Measurements from ENCODE around the gene FOXL1.

- TF ChIP-seq U2AF1 (optimal IDR thresholded peaks at IDR 0.05; ENCODE audit: low read depth, low read length) = no peak
- no peak for TF ChIP-seq POLR2A (IDR thresholded peaks at IDR 0.05; ENCODE audit: insufficient read depth in 1 of 2, low read depth in 2 of 2, low read length in 2 of 2)
- TF ChIP-seq ZNF644 (CRISPR knock-in tag; IDR thresholded peaks at IDR 0.05; ENCODE audit: low read depth) = no peak
- TF ChIP-seq FOXK2 (IDR thresholded peaks at IDR 0.05) = no peak
- TF ChIP-seq FOSL2 (CRISPR knock-in tag; IDR thresholded peaks at IDR 0.05) = no peak
- TF ChIP-seq MAFF (IDR thresholded peaks at IDR 0.05; ENCODE audit: low read depth, low read length) = no peak
- TF ChIP-seq ELF4 (CRISPR knock-in tag; IDR thresholded peaks at IDR 0.05; ENCODE audit: borderline replicate concordance) = no peak
- no peak for TF ChIP-seq NR1H2 (CRISPR knock-in tag; IDR thresholded peaks at IDR 0.05; ENCODE audit: borderline replicate concordance, low read depth)
- no peak for TF ChIP-seq BRCA1 (CRISPR knock-in tag; IDR thresholded peaks at IDR 0.05)
- TF ChIP-seq HOXA7 (CRISPR knock-in tag; IDR thresholded peaks at IDR 0.05) = no peak
- no peak for TF ChIP-seq ZNF24 (IDR thresholded peaks at IDR 0.05)
Measured at GRCh38 chr16:86625821-86626220, 47.5 kb downstream of the FOXL1 start.
